GM21737 (cell line): ENCODE results near the gene MICAL2.

Experiments used
- ATAC-seq: cut with Tn5 transposase; IDR thresholded peaks from one replicate; pipeline ENCODE4 v1.9.1; 2021; ENCODE audit warnings: mild to moderate bottlenecking, moderate library complexity; ENCODE audit not compliant: unreplicated experiment

MICAL2 gene

DNA sequence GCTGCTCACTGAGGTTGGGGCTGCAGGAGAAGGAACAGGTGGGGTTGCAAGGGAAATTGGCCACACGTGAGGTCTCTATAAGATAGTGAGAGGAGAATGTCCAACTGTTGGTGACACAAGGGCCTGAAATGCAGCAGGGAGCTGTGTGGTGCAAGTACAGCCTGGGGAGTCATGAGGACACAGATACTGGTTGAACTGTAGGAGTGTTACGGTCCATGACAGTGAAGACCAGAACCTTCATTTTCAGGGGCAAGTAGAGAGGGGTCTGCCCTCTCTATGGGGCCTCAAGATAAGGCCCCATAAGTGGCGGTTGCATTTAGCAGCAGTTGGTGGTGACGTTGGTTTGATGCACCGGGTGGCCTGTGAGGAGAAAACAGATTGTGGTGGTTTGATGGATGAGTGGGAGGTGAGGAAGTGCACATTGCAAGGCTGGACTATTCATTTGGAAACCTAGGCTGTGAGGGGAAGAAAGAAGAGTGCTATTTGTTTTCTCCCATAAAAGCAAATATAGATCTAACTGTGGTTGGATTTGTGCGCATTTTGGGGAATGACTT, 39.4 kb downstream of the MICAL2 start:
- no peak for ATAC-seq

GRCh38 chr11:12150831-12151382, 40.5 kb downstream of the MICAL2 start:
- ATAC-seq, result no peak

DNA sequence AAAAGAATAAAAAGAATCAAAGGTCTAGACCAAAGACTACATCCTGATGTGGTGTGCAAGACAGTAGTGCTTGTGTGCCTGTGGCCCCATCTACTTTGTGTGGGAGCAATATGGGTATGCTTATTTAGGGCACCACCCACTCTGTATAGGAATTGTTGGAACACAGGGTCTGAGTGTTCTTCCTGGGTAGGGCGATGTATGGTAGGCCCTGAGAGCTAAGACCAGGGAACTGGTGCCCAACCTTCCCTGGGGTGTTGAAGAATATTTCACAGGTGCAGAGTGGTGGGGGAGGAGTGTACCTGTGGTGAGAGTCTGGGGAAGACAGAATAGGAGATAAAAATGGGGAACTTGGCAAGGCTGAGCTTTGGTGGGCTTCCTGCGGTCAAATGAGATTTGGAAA, 41.9 kb downstream of the MICAL2 start:
- ATAC-seq, result no peak

GRCh38 chr11:12154871-12155668, 44.7 kb downstream of the MICAL2 start:
- no peak for ATAC-seq

- no peak for ATAC-seq
These were observed 45.3 kb downstream of the MICAL2 start for GRCh38 chr11:12155696-12156095.

- ATAC-seq, result no peak
These were observed 46.1 kb downstream of the MICAL2 start for GRCh38 chr11:12156301-12157140.

GRCh38 chr11:12157241-12157661, 46.9 kb downstream of the MICAL2 start:
- no peak for ATAC-seq

GRCh38 chr11:12158909-12159308, 48.5 kb downstream of the MICAL2 start:
- no peak for ATAC-seq

DNA sequence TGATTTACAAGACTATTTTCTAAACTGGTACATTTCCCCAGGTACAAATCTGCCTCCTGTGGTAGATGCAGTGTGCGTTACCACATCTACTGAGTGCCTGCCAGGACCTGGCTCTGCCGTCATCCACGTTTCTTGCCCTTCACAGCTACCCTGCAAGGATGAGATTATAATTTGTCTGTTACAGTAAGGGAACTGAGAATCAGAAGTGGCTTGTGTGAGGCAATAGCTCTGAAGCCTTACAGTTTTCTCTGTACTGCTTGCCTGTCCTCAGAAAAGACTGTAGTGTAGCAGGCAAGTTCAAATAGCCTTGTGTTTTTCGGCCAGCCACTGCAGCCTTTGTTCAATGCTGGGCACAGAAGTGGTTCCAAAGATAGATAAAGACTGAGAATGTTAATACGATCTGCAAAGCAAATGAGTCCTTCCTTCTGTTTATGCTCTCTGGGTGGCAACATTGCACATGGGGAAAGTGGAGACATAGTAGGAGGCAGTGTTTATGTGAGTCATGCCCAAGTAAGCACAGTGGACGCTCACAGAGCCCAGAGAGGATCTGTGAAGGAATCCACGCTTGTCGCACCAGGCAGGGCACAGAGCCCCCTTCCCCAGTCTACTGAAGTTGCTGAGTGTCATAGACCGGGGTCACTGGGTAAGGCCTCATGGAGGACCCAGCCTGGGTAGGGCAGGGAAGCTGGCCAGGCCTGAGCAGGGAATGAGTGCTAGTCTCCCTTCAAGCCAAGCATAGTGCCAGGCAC, 49.1 kb downstream of the MICAL2 start:
- ATAC-seq, result no peak

GRCh38 chr11:12160231-12160630, 49.8 kb downstream of the MICAL2 start:
- no peak for ATAC-seq

- no peak for ATAC-seq
These were observed 50.3 kb downstream of the MICAL2 start for GRCh38 chr11:12160680-12161079.

DNA sequence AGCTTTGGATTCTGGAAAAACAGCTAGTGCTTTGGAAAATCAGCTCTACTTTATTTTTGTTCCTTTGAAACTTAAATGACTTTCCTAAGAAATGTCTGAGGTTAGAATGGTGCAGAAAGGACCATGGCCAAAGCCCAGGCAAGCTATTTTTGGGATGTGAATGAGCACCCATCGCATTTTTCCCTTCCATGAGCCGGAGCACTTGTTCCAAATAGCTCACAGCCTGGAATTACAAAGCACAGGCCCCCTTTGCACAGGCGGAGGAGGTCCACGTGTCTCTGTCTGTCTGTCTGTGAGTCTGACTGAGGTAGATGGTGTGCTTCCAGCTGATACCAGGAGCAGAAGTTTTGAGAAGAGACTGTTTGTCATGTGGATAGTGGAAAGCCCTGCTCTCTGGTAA, 50.7 kb downstream of the MICAL2 start:
- ATAC-seq, result no peak

- ATAC-seq, result no peak
These were observed 51.4 kb downstream of the MICAL2 start for GRCh38 chr11:12161603-12162350.

DNA sequence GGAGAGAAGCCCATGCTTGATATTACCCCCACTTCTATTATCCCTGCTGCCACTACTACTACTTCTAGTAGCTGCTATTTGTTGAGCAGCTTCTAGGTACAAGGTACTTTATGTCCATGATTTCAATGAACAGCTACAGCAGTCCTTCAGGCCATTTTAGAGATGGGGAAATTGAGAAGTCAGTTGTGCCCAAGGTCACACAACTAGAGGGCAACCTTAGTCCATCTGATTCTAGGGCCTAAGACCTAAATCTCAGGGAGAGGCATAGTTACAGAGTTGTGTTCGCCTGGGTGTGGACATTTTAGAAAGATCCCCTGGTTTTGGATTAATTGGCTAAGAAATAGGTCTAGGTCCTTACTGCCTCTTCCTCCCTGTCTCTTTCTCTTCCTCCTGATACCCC, 52.3 kb downstream of the MICAL2 start:
- ATAC-seq, result no peak

GRCh38 chr11:12163181-12163941, 53.0 kb downstream of the MICAL2 start:
- no peak for ATAC-seq

DNA sequence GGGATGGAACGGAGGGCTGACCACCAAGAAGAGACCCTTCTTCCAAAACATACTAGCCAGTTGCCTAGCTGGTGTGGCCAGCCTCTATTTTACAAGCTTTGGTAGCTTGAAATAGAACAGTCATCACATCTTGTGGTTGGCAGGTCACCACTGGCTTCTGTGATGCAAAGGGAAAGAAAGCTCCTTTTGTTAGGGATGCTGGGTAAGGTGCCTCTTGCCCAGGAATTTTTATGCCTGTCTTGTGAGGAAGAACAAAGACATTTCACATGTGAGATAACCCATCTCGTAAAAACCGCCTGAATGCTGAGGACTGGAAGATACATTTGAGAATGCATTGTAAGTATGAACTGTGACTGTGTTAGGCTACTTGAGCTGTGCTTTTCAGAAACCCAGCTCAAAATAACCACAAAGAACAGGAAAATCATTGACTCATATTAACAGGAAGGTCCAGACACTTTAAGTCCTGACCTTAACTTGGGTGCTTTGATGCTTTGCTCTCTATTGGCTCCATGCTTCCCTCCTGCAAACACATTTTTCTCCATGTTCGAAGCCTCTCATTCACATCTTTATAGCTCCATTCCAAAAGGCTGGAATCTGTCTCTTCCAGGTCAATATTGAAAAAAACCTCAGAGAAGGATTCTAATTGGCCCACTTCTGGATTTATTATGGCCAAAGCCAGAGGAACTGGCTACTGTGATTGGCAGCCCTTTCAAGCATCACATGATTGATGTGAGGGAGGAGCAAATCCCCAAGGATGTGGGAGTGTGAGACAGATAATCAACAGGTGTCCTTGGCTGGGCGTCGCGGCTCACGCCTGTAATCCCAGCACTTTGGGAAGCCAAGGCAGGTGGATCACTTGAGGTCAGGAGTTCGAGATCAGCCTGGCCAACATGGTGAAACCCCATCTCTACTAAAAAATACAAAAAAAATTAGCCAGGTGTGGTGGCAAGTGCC, 53.9 kb downstream of the MICAL2 start:
- no peak for ATAC-seq

DNA sequence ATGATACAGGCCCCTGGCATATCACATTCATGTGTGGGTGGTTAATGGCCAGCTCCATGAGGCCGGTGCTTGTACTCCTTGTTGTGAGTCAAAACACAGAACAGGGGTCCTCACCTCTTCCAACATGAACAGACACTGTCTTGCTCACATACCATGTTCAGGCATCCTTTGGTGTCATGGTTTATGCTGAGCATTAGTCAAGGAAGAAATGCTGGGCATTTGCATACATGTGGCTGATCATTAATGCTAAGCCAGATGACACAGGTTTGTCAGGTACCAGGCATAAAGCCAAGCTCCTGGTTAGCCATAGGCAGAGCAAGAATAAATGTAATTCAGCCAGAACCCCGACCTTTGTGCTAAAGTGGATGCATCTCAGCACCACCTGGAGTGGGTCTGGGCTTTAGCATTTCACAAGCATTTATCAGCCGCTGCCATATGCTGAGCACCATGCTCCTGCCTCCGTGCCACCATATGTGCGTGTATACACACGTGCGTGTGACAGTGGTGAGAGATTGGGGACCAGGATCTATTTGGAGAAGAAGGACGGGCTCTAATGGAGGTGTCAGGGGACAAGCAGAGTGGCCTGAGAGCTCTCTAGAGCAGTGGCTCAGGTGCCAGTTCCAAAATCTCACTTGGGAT, 55.0 kb downstream of the MICAL2 start:
- ATAC-seq, result no peak
